Measurements from ENCODE around the gene ANXA6. TPM values are rescaled to one million over a fixed set of nuclear protein-coding genes. Genes with fewer than 3 reads are reported as not detected.

Gene ANXA6
- total RNA-seq, 2 experiments from 2014 or later: 518 to 538 TPM

DNA sequence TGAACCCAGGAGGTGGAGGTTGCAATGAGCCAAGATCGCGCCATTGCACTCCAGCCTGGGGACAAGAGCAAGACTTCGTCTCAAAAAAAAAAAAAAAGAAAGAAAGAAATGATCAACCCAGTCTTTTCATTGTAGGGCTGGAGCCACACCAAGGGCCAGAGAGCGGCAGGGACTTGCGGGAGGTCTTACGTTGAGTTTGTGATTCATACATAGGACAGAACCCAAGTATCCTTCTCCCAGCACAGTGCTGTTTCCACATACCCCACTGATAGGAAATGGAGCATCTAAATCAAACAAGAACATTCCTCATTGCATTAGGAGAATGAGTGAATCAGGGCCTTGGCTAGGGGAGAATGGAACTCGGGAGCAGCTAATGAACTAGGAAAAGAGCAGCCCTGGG is 73.2 kb downstream of the ANXA6 start:
- H3K4me1 Mint-ChIP-seq: peaks cover 50% of the 10 kb centered on the region
- H3K27ac Mint-ChIP-seq: no peak overlapping the region
- DNase-seq (no peak), ATAC-seq (ENCODE audit: low read depth) (no peak)
- peaks cover 5% of the 10 kb centered on the region for H3K36me3 Mint-ChIP-seq
- no peaks in the 10 kb centered on the region for H3K9me3 Mint-ChIP-seq
- POLR2A ChIA-PET: no interaction called here
- no peaks in the 10 kb centered on the region for H3K27me3 Mint-ChIP-seq
- no peak overlapping the region for H3K4me3 Mint-ChIP-seq

DNA sequence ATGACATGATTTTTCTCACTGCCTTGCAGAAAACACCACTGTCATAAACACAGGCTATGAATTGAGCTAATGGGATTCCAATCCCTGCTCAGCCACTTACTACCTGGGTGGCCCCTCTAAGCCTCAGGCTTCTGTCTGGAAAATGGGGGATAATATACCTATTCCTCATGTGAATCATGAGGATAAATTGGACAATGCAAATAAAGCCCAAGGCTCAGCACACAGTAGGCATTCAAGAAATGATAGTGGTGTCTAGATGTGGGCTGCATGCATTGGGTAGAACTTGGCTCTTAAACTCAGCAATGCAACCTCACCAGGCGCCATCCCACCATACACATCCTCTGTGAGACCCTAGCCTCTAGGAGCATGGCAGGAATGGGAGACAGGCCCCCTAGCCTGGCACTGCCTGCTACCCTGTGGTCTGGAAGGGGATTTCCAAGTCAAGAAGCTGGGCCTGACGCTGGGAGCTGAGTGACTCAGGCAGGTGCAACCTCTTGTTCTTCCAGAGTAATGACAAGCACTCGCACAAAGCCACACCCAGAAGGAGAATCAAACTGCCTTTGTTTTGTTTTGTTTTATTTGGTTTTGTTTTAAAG is 74.4 kb downstream of the ANXA6 start:
- no peak overlapping the region for H3K4me3 Mint-ChIP-seq
- no peak for ATAC-seq (ENCODE audit: low read depth)

DNA sequence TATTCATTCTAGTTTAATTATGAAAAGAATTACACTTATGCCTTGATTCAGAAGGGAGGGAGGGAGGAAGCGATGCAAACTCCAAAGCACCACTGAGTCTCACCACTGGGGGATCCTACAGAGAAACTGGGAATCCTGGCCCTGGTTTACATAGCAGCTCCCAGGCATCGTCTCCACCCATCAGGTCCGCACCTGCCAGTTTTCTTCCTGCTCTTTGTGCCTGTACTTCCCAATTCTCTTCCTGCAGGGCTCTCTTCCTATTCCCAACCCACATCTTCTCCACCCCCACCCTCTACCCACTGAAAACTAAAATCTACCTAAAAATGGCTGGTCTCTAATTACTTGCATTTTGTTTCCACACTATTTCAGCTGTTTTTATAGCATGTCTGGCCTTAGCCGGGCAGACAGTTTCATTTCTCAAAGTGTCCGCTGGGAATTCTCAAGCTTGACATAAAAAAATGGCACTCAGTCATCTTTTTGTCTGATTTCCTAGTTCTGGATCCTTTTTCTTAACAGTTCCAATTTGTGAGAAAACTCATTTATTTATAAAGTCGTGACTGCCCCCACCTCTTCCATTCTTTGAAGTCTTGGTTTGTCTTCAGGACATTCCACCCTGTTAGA is 75.2 kb downstream of the ANXA6 start:
- Mint-ChIP-seq H3K27me3 (no peaks in the 10 kb centered on the region), H3K9me3 (no peaks in the 10 kb centered on the region), H3K4me3 (peak overlapping the region; percentile 92), H3K4me1 (peaks cover 60% of the 10 kb centered on the region), H3K36me3 (peaks cover 13% of the 10 kb centered on the region), H3K27ac (peak overlapping the region; percentile 4)
- no peak for ATAC-seq (ENCODE audit: low read depth)
- POLR2A ChIA-PET: interaction anchor here (0.6 to 3.3 kb wide), 2 partner anchors 11 to 72 kb away, joined by 3 to 9 read pairs; no protein-coding TSS in a partner anchor
- DNase-seq: no peak

More for the DNA sequence above, 74.4 kb downstream of the ANXA6 start:
- DNase-seq: no peak
- peaks cover 9% of the 10 kb centered on the region for H3K36me3 Mint-ChIP-seq
- H3K27me3 Mint-ChIP-seq: no peaks in the 10 kb centered on the region
- H3K9me3 Mint-ChIP-seq: no peaks in the 10 kb centered on the region
- no peak overlapping the region for H3K27ac Mint-ChIP-seq
- H3K4me1 Mint-ChIP-seq: peaks cover 57% of the 10 kb centered on the region
- POLR2A ChIA-PET: interaction anchor here (0.6 to 3.3 kb wide), 2 partner anchors 10 to 71 kb away, joined by 3 to 9 read pairs; no protein-coding TSS in a partner anchor

DNA sequence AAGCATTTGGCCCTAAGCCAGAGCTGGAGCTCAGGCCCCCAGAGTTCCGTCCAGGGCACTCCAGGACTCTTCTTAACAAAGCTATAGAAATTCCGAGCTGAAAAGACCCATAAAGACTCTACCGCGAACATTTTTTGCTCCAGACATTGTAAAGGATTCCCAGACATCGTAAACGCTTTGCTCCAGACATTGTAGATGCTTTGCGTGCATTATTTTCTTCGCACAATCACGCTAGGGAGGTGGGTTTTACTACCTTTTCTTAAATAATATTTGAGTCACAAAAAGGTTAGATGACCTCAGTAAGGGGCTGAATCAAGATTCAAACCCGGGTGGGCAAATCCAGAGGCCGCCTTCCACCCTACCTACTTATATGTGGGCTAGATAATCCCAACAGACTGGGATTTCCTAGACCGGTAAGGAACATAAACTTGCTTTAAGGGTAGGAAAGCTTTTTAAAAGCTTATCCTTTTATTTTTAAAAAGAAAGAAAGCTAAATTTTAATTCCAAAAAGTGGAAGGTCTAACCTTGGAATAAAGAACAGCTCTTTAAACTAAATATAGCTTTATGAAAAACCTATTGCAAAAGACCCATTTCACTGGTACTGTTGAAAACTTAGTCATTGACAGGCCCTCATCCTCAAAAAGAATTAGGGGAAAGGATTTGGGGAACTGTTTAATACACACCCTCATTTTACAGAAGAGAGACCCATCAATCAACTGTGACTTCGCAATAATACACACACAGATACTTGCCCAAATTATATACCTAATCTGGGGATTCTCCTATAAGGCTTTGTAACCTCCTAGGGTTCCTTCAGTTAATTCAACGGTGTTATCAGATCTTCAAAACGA is 75.9 kb downstream of the ANXA6 start:
- Mint-ChIP-seq H3K27me3 (no peaks in the 10 kb centered on the region), H3K36me3 (peaks cover 16% of the 10 kb centered on the region)
- no peak for ATAC-seq (ENCODE audit: low read depth)

DNA sequence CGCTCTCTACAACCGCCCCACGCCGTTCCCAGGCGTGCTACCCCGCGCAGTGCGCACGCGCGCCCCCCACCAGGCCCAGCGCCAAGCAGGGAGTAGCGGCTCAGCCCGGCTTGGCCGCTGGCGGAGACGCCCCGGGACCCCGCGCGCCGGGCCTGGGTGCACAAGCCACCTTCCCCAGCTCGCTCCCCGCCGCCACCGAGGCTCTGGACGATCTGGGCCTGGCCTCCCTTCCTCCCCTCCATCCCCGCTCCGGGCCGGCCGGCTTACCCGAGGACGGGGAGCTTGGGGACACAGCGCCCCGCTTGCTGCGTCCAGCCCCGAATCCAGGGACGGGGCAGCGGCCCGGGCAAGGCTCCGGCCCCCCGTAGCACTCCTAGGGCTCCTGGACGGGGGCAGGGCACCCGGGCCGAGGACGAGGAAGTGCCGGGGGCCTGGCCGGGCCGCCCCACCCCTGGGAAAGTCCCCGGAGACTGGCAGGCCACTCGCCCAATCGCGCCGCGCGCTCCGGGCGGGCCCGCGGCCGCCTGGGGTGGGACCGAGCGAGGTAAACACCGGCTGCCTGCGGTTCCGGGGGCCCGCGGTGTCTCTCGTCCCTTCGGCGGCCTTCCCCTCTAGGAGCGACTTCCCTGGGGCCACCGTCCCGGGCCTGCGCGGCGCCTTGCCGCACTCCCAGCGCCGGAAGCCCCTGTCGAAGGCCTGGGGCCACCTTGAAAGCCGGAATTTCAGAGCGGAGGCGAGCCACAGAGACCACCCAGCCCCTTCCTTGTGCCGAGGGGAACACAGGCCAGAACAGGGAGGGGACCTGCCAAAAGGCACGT is 76.8 kb downstream of the ANXA6 start, which contains the start of gene TNIP1:
TNIP1 (minus strand) TSS at position 422 of the 818 bp plus-strand sequence. CDS start 15,939 bp downstream, outside the sequence.
- POLR2A ChIA-PET: interaction anchor here (0.7 to 3.3 kb wide), 4 partner anchors 9 to 77 kb away, joined by 3 to 11 read pairs (median 6); partner anchors contain the start of gene ANXA6
- Mint-ChIP-seq H3K4me3 (peak within 1 kb of the TSS; percentile 92), H3K27me3 (no peaks in the 10 kb centered on the region), H3K36me3 (peaks cover 24% of the 10 kb centered on the region), H3K9me3 (no peaks in the 10 kb centered on the region), H3K27ac (peak within 1 kb of the TSS; percentile 72), H3K4me1 (peaks cover 65% of the 10 kb centered on the region)
- DNase-seq (peak; percentile 98), ATAC-seq (ENCODE audit: low read depth) (peak; percentile 89)

More for the DNA sequence above, 75.9 kb downstream of the ANXA6 start:
- Mint-ChIP-seq H3K4me3 (peak overlapping the region; percentile 92), H3K4me1 (peaks cover 63% of the 10 kb centered on the region), H3K27ac (peak overlapping the region; percentile 72), H3K9me3 (no peaks in the 10 kb centered on the region)
- DNase-seq: no peak
- POLR2A ChIA-PET: interaction anchor here (0.7 to 3.3 kb wide), 4 partner anchors 9 to 76 kb away, joined by 3 to 11 read pairs (median 6); partner anchors contain the start of gene ANXA6

DNA sequence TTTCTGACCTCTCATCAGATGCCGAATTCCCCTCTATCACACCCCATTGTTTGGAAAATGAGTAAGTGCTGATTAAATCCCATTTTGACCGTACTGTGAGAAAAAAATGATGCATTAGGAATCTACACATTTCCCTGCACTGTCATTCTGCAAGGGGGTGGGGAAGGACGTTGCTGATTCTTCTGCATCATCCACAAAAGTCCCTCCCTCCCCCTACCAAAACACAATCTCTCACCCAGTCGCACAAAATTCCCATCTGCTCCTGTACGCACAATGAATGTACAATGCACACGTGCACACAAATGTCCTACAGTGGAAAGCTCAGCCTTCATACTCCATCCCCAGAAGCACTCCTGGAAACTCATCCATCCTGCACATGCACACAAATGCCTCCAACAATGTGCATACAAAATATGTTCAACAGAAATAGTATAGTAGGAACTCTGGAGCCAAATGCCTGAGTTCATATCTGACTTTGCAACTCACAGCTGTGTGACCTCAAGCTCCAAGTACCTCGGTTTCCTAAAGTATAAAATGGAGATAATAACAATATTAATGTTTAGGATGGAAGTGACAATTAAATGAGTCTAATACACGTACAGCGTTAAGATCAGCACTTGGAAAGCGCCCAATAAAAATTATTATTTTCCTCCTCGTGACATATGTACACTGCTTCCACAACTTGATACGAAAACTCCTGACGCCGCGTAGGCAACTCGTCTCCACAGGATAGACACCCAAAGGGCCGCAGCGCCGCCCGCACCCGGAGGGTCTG is 77.6 kb downstream of the ANXA6 start:
- DNase-seq: no peak
- Mint-ChIP-seq H3K27me3 (no peaks in the 10 kb centered on the region), H3K36me3 (peaks cover 30% of the 10 kb centered on the region), H3K9me3 (no peaks in the 10 kb centered on the region), H3K4me3 (peak overlapping the region; percentile 92), H3K4me1 (peaks cover 61% of the 10 kb centered on the region), H3K27ac (peak overlapping the region; percentile 72)
- ATAC-seq (ENCODE audit: low read depth): no peak
- POLR2A ChIA-PET: interaction anchor here (0.6 to 3.3 kb wide), 4 partner anchors 10 to 78 kb away, joined by 3 to 11 read pairs (median 6); no protein-coding TSS in a partner anchor

DNA sequence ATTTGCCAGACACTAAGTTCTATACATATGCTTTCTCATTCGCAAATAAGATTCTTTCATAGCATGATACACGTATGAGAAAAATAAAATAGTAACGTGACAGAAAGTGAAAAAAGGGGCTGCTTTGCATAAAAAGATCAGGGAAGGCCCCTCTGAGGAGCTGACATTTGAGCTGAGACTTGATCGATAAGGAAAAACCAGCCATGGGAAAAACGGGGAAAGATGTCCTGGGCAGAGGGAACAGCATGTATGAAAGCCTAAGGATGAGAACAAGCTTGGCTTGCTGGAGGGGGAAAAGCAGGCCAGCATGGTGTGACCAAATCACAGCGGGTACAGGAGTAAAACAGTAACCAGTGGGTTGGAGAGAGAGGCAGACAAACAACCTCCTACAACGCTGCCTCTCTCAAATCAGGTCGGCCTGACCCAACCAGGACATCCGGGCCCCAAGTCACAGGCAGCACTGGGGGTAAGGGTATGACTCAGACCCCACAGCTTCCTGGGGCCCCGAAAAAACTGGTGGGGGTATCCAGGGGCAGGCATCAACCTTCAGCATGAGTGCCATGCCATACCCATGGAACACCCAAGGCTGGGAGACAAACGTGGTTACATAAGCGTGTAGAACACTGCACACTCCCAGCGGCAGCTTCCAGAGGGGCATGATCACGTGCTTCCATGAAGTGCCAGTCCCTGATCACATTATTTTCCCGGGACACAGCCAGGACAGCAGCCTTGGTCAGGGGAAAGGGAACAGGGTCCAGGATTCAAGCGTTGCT is 78.9 kb downstream of the ANXA6 start:
- POLR2A ChIA-PET: interaction anchor here (1.9 to 2.3 kb wide), 2 partner anchors 8 to 19 kb away, joined by 4 to 11 read pairs; no protein-coding TSS in a partner anchor
- H3K4me3 Mint-ChIP-seq: peak overlapping the region; percentile 92
- DNase-seq: peak; percentile 60
- H3K36me3 Mint-ChIP-seq: peaks cover 33% of the 10 kb centered on the region
- no peaks in the 10 kb centered on the region for H3K27me3 Mint-ChIP-seq
- no peaks in the 10 kb centered on the region for H3K9me3 Mint-ChIP-seq
- peak overlapping the region; percentile 78 for H3K27ac Mint-ChIP-seq
- peak; percentile 53 for ATAC-seq (ENCODE audit: low read depth)
- H3K4me1 Mint-ChIP-seq: peaks cover 55% of the 10 kb centered on the region

DNA sequence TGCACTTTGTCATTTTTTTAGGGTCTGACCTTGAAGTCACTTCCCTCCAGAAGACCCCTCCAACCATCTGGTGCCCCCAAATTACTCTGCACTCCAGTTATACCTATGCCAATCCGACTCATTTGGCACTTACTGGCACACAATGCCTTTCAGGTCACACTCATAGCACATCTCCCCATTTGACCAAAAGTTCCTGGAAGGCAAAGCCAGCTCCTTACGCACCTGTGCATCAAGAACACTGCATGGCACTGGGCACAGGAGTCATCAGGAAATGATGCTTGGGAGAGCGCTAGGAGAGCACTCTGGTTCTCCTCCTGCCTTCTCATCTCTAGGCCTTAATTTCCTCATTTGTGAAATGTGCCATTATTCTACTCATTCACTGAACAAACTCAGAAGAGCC is 79.6 kb downstream of the ANXA6 start:
- H3K36me3 Mint-ChIP-seq: peaks cover 38% of the 10 kb centered on the region
- H3K4me1 Mint-ChIP-seq: peaks cover 51% of the 10 kb centered on the region

DNA sequence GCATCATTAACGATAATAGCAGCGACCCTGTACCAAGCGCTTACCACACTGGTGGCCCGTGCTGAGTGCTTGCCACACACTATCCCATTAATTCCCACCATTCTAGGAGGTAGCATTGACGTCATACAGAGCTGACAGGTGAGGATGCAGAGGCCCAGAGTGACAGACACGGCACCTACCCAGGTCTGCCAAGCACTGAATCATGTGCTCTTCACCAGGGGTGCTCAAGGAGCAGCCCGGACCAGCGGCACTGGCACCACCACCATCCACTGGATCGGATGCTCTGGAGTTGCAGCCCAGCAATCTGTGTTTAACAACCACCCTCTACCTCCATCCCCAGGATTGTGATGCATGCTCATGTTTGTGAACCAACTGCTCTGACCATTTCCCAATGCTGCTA is 80.2 kb downstream of the ANXA6 start:
- POLR2A ChIA-PET: no interaction called here
- ATAC-seq (ENCODE audit: low read depth): no peak
- no peak for DNase-seq
- Mint-ChIP-seq H3K27ac (no peak overlapping the region), H3K27me3 (no peaks in the 10 kb centered on the region), H3K9me3 (no peaks in the 10 kb centered on the region), H3K4me1 (peaks cover 48% of the 10 kb centered on the region), H3K36me3 (peaks cover 36% of the 10 kb centered on the region), H3K4me3 (no peak overlapping the region)

More for the DNA sequence above, 79.6 kb downstream of the ANXA6 start:
- Mint-ChIP-seq H3K9me3 (no peaks in the 10 kb centered on the region), H3K27ac (peak overlapping the region; percentile 78), H3K27me3 (no peaks in the 10 kb centered on the region), H3K4me3 (peak overlapping the region; percentile 92)
- POLR2A ChIA-PET: no interaction called here
- DNase-seq (no peak), ATAC-seq (ENCODE audit: low read depth) (no peak)

DNA sequence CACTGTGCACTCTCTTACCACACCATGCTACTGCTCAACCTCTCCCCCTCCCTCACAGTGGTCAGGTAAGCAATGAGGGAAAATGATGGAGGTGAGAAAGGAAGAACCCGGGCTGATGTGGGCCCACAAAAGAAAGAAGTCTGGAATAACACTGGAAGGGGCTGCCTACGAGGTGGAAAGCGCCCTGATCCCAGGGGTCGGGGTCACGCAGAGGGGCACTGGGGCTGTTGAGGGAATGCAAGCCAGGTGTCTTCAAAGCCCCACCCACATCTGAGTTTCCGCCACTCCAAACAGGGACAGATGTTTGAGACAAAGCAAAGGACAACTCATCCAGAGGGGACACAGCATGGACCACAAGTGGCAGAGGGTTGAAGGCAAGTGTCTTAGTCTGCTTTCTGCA is 81.0 kb downstream of the ANXA6 start:
- Mint-ChIP-seq H3K9me3 (no peaks in the 10 kb centered on the region), H3K27me3 (no peaks in the 10 kb centered on the region), H3K27ac (peak overlapping the region; percentile 66), H3K4me1 (peaks cover 49% of the 10 kb centered on the region), H3K4me3 (no peak overlapping the region), H3K36me3 (peaks cover 40% of the 10 kb centered on the region)
- POLR2A ChIA-PET: no interaction called here
- DNase-seq (no peak), ATAC-seq (ENCODE audit: low read depth) (no peak)

DNA sequence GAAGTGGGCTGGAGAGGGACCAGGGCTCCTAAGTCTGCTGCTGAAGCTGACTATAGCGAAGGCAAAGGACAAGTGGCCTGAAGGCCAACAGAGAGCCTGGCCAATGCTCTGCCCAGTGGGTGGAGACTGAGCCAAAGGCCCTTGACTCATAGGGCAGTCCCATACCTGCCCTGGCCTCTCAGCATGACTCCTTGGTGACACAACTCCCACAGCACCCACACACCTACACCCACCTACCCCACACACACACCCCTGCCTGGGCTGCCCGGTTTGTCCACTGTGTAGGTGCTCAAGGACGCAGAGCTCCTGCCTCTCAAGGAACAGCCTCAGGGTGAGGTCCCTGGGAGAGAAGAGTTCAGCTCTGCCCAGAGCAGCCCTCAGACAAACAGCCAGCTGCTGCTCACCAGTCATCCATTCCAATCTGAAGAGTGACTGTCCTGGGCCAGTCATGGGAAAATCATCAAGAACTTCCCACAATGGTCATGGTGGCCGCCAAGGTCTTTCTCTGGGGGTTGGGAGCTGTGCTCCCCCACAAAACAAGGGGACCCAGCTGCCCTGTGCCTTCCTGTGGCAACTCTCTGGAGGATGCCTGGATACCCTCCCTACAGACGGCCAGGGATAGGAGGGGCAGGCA is 81.8 kb downstream of the ANXA6 start:
- no peaks in the 10 kb centered on the region for H3K9me3 Mint-ChIP-seq
- peak overlapping the region; percentile 66 for H3K27ac Mint-ChIP-seq
- POLR2A ChIA-PET: no interaction called here
- no peak for DNase-seq
- peaks cover 43% of the 10 kb centered on the region for H3K36me3 Mint-ChIP-seq
- no peak for ATAC-seq (ENCODE audit: low read depth)
- H3K4me3 Mint-ChIP-seq: no peak overlapping the region
- H3K4me1 Mint-ChIP-seq: peaks cover 55% of the 10 kb centered on the region
- H3K27me3 Mint-ChIP-seq: no peaks in the 10 kb centered on the region
